ENCODE measurements around the gene ATG7. TPM values are rescaled to one million over a fixed set of nuclear protein-coding genes. Genes with fewer than 3 reads are reported as not detected.

Gene ATG7
- total and polyA plus RNA-seq, 4 donors, result 7.4 to 53.8 (median 15.6) TPM

- no peak for TF ChIP-seq GABPA (IDR thresholded peaks at IDR 0.05 in 1 of 2, conservative IDR thresholded peaks at IDR 0.05 in 1 of 2)
- no peak for TF ChIP-seq HNF4A (conservative IDR thresholded peaks at IDR 0.05)
- no peak for TF ChIP-seq ZBTB33 (IDR thresholded peaks at IDR 0.05)
- TF ChIP-seq, protein P1, sequence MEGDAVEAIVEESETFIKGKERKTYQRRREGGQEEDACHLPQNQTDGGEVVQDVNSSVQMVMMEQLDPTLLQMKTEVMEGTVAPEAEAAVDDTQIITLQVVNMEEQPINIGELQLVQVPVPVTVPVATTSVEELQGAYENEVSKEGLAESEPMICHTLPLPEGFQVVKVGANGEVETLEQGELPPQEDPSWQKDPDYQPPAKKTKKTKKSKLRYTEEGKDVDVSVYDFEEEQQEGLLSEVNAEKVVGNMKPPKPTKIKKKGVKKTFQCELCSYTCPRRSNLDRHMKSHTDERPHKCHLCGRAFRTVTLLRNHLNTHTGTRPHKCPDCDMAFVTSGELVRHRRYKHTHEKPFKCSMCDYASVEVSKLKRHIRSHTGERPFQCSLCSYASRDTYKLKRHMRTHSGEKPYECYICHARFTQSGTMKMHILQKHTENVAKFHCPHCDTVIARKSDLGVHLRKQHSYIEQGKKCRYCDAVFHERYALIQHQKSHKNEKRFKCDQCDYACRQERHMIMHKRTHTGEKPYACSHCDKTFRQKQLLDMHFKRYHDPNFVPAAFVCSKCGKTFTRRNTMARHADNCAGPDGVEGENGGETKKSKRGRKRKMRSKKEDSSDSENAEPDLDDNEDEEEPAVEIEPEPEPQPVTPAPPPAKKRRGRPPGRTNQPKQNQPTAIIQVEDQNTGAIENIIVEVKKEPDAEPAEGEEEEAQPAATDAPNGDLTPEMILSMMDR (IDR thresholded peaks at IDR 0.05; ENCODE audit: low read depth, low read length, missing input control), result no peak
- TF ChIP-seq JUND (IDR thresholded peaks at IDR 0.05), result no peak
- no peak for TF ChIP-seq MAX (IDR thresholded peaks at IDR 0.05)
- no peak for TF ChIP-seq REST (IDR thresholded peaks at IDR 0.05)
- TF ChIP-seq SP1 (IDR thresholded peaks at IDR 0.05), result no peak
- no peak for TF ChIP-seq RAD21 (IDR thresholded peaks at IDR 0.05)
- TF ChIP-seq TAF1 (conservative IDR thresholded peaks at IDR 0.05), result no peak
- TF ChIP-seq FOXA2 (IDR thresholded peaks at IDR 0.05), result no peak
- TF ChIP-seq YY1 (IDR thresholded peaks at IDR 0.05), result no peak
- TF ChIP-seq, protein P2, sequence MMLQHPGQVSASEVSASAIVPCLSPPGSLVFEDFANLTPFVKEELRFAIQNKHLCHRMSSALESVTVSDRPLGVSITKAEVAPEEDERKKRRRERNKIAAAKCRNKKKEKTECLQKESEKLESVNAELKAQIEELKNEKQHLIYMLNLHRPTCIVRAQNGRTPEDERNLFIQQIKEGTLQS (IDR thresholded peaks at IDR 0.05), result no peak
- no peak for TF ChIP-seq RXRA (IDR thresholded peaks at IDR 0.05)
- TF ChIP-seq EGR1 (IDR thresholded peaks at IDR 0.05; ENCODE audit: low read depth in 2 of 2), result no peak
- TF ChIP-seq FOXA1 (IDR thresholded peaks at IDR 0.05), result no peak
- no peak for TF ChIP-seq HNF4G (IDR thresholded peaks at IDR 0.05)
- no peak for TF ChIP-seq NR2F2 (IDR thresholded peaks at IDR 0.05)
- Histone ChIP-seq H3K9ac (ENCODE audit: low read depth in 1 of 2, low read length in 2 of 2) (no peak overlapping the region), H3K4me1 (ENCODE audit: control insufficient read depth in 4 of 4, insufficient read depth in 4 of 4, low read length in 3 of 4) (peaks cover 5 to 14% (median 8%) of the 10 kb centered on the region in 4 donors), H3K4me3 (ENCODE audit: low read depth in 1 of 3, low read length in 3 of 3) (no peak overlapping the region), H3K27ac (ENCODE audit: low read depth in 1 of 2, low read length in 2 of 2) (no peak overlapping the region), H3K27me3 (ENCODE audit: control insufficient read depth in 4 of 4, insufficient read depth in 4 of 4, low read length in 3 of 4) (no peaks in the 10 kb centered on the region), H3K36me3 (ENCODE audit: control insufficient read depth in 4 of 4, insufficient read depth in 3 of 4, low read depth in 1 of 4, low read length in 3 of 4) (peaks cover 0 to 6% (median 2%) of the 10 kb centered on the region in 4 donors), H3K9me3 (ENCODE audit: control insufficient read depth in 4 of 4, low read length in 3 of 4) (no peaks in the 10 kb centered on the region)
- 88% methylated on average over 17 of the region's 17 CpGs for WGBS
- no peak for DNase-seq (ENCODE audit: low spot score)
Observed at GRCh38 chr3:11551036-11551435, 278.8 kb downstream of the ATG7 start.
